Measurements from ENCODE around the gene SCN4A. TPM values are rescaled to one million over a fixed set of nuclear protein-coding genes. Genes with fewer than 3 reads are reported as not detected.

SCN4A gene
- total and polyA plus RNA-seq, 2 of the 13 experiments (the other 11 are each of a cell fraction or from before 2014, with no cell fraction given), result 0.02 to 0.03 TPM

- TF ChIP-seq PRDM4 (CRISPR knock-in tag; IDR thresholded peaks at IDR 0.05; ENCODE audit: borderline replicate concordance) (no peak), DNMT3B (CRISPR knock-in tag; conservative IDR thresholded peaks at IDR 0.05) (no peak), ZNF264 (CRISPR knock-in tag; IDR thresholded peaks at IDR 0.05) (no peak), TAF15 (IDR thresholded peaks at IDR 0.05; ENCODE audit: low read depth, low read length, poor library complexity, severe bottlenecking) (no peak), ZNF776 (CRISPR knock-in tag; IDR thresholded peaks at IDR 0.05) (peak; percentile 50; the same call in 1 of the 2 replicates), SNRNP70 (IDR thresholded peaks at IDR 0.05; ENCODE audit: low read depth, low read length) (no peak), MED1 (CRISPR knock-in tag; IDR thresholded peaks at IDR 0.05) (no peak), TARDBP (CRISPR knock-in tag; IDR thresholded peaks at IDR 0.05) (no peak), HNRNPH1 (optimal IDR thresholded peaks at IDR 0.05; ENCODE audit: low read depth, low read length) (no peak), DNMT1 (CRISPR knock-in tag; IDR thresholded peaks at IDR 0.05) (no peak), ZNF782 (CRISPR knock-in tag; IDR thresholded peaks at IDR 0.05; ENCODE audit: borderline replicate concordance) (no peak; the same call in 1 of the 2 replicates), ZNF710 (CRISPR knock-in tag; IDR thresholded peaks at IDR 0.05; ENCODE audit: borderline replicate concordance) (peak; percentile 45; the same call in 1 of the 2 replicates), ATF3 (CRISPR knock-in tag; IDR thresholded peaks at IDR 0.05) (no peak), ELF3 (CRISPR knock-in tag; IDR thresholded peaks at IDR 0.05) (peak; percentile 58), ZNF580 (CRISPR knock-in tag; IDR thresholded peaks at IDR 0.05; ENCODE audit: borderline replicate concordance, low read depth) (peak; percentile 72; the same call in 1 of the 2 replicates), SALL2 (CRISPR knock-in tag; IDR thresholded peaks at IDR 0.05) (peak; percentile 67; the same call in 1 of the 2 replicates), TEAD2 (CRISPR knock-in tag; IDR thresholded peaks at IDR 0.05) (no peak), ZFY (CRISPR knock-in tag; IDR thresholded peaks at IDR 0.05) (no peak), SP4 (CRISPR knock-in tag; IDR thresholded peaks at IDR 0.05) (0 out of 2 replicates have a peak, but pooled peaks have one; percentile 25), U2AF2 (IDR thresholded peaks at IDR 0.05; ENCODE audit: low read depth, low read length) (peak; percentile 95; the same call in 1 of the 2 replicates), ZNF484 (CRISPR knock-in tag; IDR thresholded peaks at IDR 0.05; ENCODE audit: borderline replicate concordance, low read depth) (no peak), NFRKB (IDR thresholded peaks at IDR 0.05) (no peak), HOXA5 (CRISPR knock-in tag; IDR thresholded peaks at IDR 0.05) (no peak), ZNF44 (CRISPR knock-in tag; IDR thresholded peaks at IDR 0.05) (no peak), BRF2 (CRISPR knock-in tag; IDR thresholded peaks at IDR 0.05) (no peak)
These were observed 25.5 kb upstream of the SCN4A start, which contains the start of gene PRR29 (continued) for GRCh38 chr17:63998050-63998720.

All from HepG2 (cell line).